ENCODE measurements around the gene OLFML2A.

- TF ChIP-seq GATA2 (IDR thresholded peaks at IDR 0.05; ENCODE audit: low read depth, low read length), result no peak
- no peak for TF ChIP-seq GATA3 (IDR thresholded peaks at IDR 0.05; ENCODE audit: low read depth, low read length)
Observed at GRCh38 chr9:124808246-124808956, 31.5 kb downstream of the OLFML2A start.
